NCI-H1105 treated with DMSO at 0.1 percent for 48 hours (cell line): Measurements from ENCODE around the gene SERPINB8.
"Not testable (repeated sequence)": the region's sequence is repeated elsewhere in the genome, so short reads cannot be mapped to it uniquely, and the experiment has no call there.

ENCODE experiments used
- DNase-seq: peaks from one replicate; lab custom pipeline; 2025; lab: John Stamatoyannopoulos, UW

SERPINB8 gene

GRCh38 chr18:63969942-63970808, at the start of gene SERPINB8:
Gene SERPINB8, plus strand, starts transcription at chr18:63970081. Its CDS starts 8,228 bp downstream, at chr18:63978309.
- DNase-seq, result peak; percentile 95

- DNase-seq, result no peak
Observed at GRCh38 chr18:63922049-63922448, 47.8 kb upstream of the SERPINB8 start.

GRCh38 chr18:63924551-63924950, 45.3 kb upstream of the SERPINB8 start:
- DNase-seq, result no peak

- no peak for DNase-seq
Observed at GRCh38 chr18:63928331-63928730, 41.5 kb upstream of the SERPINB8 start.

- DNase-seq, result not testable (repeated sequence)
Observed at GRCh38 chr18:63929369-63929768, 40.5 kb upstream of the SERPINB8 start.

GRCh38 chr18:63930773-63931354, 39.0 kb upstream of the SERPINB8 start:
- no peak for DNase-seq

- no peak for DNase-seq
Observed at GRCh38 chr18:63936156-63936931, 33.5 kb upstream of the SERPINB8 start.

GRCh38 chr18:63936932-63937393, 32.9 kb upstream of the SERPINB8 start:
- no peak for DNase-seq

GRCh38 chr18:63940008-63940407, 29.9 kb upstream of the SERPINB8 start:
- DNase-seq, result no peak

GRCh38 chr18:63940543-63941050, 29.3 kb upstream of the SERPINB8 start:
- DNase-seq, result not testable (repeated sequence)

GRCh38 chr18:63947051-63947790, 22.7 kb upstream of the SERPINB8 start:
- no peak for DNase-seq

GRCh38 chr18:63949068-63949737, 20.7 kb upstream of the SERPINB8 start, which contains the start of gene HMSD:
Gene HMSD, plus strand, starts transcription at chr18:63949301. Its CDS starts 4,155 bp downstream, at chr18:63953456.
- DNase-seq, result peak; percentile 92

GRCh38 chr18:63951302-63951705, 18.6 kb upstream of the SERPINB8 start:
- DNase-seq, result no peak

- DNase-seq, result peak; percentile 61
Observed at GRCh38 chr18:63953811-63954210, 16.1 kb upstream of the SERPINB8 start.

- DNase-seq, result no peak
Observed at GRCh38 chr18:63956755-63957154, 13.1 kb upstream of the SERPINB8 start.

- no peak for DNase-seq
Observed at GRCh38 chr18:63960891-63961290, 9.0 kb upstream of the SERPINB8 start.

GRCh38 chr18:63961435-63961980, 8.4 kb upstream of the SERPINB8 start:
- no peak for DNase-seq

GRCh38 chr18:63962137-63962536, 7.7 kb upstream of the SERPINB8 start:
- no peak for DNase-seq

- DNase-seq, result peak; percentile 54
Observed at GRCh38 chr18:63963615-63964256, 6.1 kb upstream of the SERPINB8 start.

- DNase-seq, result no peak
Observed at GRCh38 chr18:63964908-63965307, 5.0 kb upstream of the SERPINB8 start.
